Activated CD8-positive, alpha-beta T cell treated with anti-CD3 and anti-CD28 coated beads for 36 hours (primary cell): ENCODE measurements around the gene PIP. TPM values are rescaled to one million over a fixed set of nuclear protein-coding genes. Genes with fewer than 3 reads are reported as not detected.

ENCODE experiments used
- ATAC-seq: fragments of 200-7000 bp; cut with Tn5 transposase; one replicate; pipeline ENCODE4 v1.10.0; 2021; ENCODE audit warnings: mild to moderate bottlenecking, moderate library complexity
- CTCF ChIA-PET: fragments of 350-600 bp; sonication (Branson Sonifier 250); formaldehyde crosslinking; loops from one replicate; lab custom pipeline; 2021; ENCODE audit warnings: antibody characterized with exemption; lab: Charles Lee
- POLR2A ChIA-PET: fragments of 350-600 bp; sonication (Branson Sonifier 250); formaldehyde crosslinking; loops from one replicate; lab custom pipeline; 2021; ENCODE audit warnings: antibody characterized with exemption; lab: Charles Lee
- DNase-seq: peaks from one replicate; pipeline ENCODE4 v3.0.0-alpha.2; 2020
- H3K27ac Mint-ChIP-seq: one replicate; pipeline ENCODE4 v1.8.0; 2021; ENCODE audit warnings: mild to moderate bottlenecking, mixed read lengths
- H3K27me3 Mint-ChIP-seq: one replicate; pipeline ENCODE4 v1.8.0; 2021; ENCODE audit warnings: mixed read lengths
- H3K36me3 Mint-ChIP-seq: one replicate; pipeline ENCODE4 v1.8.0; 2021; ENCODE audit warnings: low read depth, mixed read lengths
- H3K4me1 Mint-ChIP-seq: one replicate; pipeline ENCODE4 v1.8.0; 2021; ENCODE audit warnings: low read depth, mixed read lengths
- H3K4me3 Mint-ChIP-seq: one replicate; pipeline ENCODE4 v1.8.0; 2021; ENCODE audit warnings: mild to moderate bottlenecking, moderate library complexity, mixed read lengths
- H3K9me3 Mint-ChIP-seq: one replicate; pipeline ENCODE4 v1.8.0; 2021; ENCODE audit warnings: mixed read lengths
- intact Hi-C: fragments of 100-400 bp; cut with micrococcal nuclease; formaldehyde crosslinking; loops from one replicate; pipeline ENCODE4 v1.10.0; 2022
- total RNA-seq, 2 experiments: library from RNA; stranded (reverse); gene quantifications; one replicate each; pipeline ENCODE4 v1.2.3, GENCODE V29; 2021
- TF ChIP-seq, protein P1 (sequence below): fragments of 200-600 bp; IDR thresholded peaks from one replicate; pipeline ENCODE4 v1.8.0; 2022; ENCODE audit warnings: antibody characterized with exemption, mild to moderate bottlenecking

The PIP gene
- total RNA-seq, 2 experiments from 2014 or later: not detected

DNA sequence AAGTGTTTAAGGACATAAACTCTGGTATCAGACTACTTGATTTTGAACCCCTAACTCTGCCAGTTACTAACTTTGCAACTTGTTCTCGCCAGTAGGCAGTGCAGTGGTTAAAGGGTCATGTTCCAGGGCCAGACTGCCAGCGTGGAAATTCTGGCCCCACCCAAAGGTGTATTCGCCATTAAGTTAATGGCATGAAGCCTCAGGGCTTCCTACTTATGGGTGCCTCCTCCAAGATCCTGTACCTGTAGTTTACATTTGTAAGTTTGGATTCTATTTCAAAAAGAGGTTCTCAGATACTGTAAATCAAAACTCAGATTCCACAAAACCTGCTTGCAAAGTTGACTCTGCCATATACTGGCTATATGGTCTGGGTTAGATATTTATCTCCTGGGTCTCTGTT lies 2.8 kb upstream of the PIP start:
- H3K4me1 Mint-ChIP-seq: no peaks in the 10 kb centered on the region

DNA sequence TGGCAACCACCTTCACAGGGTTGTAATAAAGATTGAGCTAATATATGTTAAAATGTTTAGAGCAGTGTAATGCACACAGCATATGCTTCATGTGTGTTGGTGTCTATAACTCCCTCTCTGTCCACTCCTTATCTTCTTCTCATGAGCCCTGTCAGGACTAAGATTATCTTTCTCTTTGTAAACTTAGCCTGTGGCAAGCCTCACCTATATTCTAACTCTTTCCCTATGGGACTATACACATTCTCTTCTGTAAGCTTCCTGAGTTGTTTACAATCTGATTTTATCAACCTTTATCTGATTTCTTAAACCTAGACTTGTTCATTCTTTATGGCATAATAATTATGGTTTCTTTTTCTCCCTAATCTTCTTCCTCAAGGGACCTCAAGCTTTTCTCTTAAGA lies 2.4 kb upstream of the PIP start:
- peaks cover 19% of the 10 kb centered on the region for H3K27me3 Mint-ChIP-seq
- H3K36me3 Mint-ChIP-seq: no peaks in the 10 kb centered on the region
- no peak overlapping the region for H3K27ac Mint-ChIP-seq
- H3K4me3 Mint-ChIP-seq: no peak overlapping the region
- ATAC-seq (no peak), DNase-seq (no peak)
- H3K9me3 Mint-ChIP-seq: peaks cover 10% of the 10 kb centered on the region
- ChIA-PET POLR2A (no interaction called here), CTCF (interaction anchor here (0.5 kb wide), 1 partner anchor 680 kb away, joined by 3 read pairs; no protein-coding TSS in a partner anchor)
- H3K4me1 Mint-ChIP-seq: no peaks in the 10 kb centered on the region
- TF ChIP-seq, protein P1, sequence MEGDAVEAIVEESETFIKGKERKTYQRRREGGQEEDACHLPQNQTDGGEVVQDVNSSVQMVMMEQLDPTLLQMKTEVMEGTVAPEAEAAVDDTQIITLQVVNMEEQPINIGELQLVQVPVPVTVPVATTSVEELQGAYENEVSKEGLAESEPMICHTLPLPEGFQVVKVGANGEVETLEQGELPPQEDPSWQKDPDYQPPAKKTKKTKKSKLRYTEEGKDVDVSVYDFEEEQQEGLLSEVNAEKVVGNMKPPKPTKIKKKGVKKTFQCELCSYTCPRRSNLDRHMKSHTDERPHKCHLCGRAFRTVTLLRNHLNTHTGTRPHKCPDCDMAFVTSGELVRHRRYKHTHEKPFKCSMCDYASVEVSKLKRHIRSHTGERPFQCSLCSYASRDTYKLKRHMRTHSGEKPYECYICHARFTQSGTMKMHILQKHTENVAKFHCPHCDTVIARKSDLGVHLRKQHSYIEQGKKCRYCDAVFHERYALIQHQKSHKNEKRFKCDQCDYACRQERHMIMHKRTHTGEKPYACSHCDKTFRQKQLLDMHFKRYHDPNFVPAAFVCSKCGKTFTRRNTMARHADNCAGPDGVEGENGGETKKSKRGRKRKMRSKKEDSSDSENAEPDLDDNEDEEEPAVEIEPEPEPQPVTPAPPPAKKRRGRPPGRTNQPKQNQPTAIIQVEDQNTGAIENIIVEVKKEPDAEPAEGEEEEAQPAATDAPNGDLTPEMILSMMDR: no peak
- intact Hi-C loops: no loop called here

More for the DNA sequence above, 2.8 kb upstream of the PIP start:
- intact Hi-C loops: no loop called here
- no peak overlapping the region for H3K4me3 Mint-ChIP-seq
- no peaks in the 10 kb centered on the region for H3K36me3 Mint-ChIP-seq
- POLR2A ChIA-PET: no interaction called here
- TF ChIP-seq, protein P1: no peak
- CTCF ChIA-PET: interaction anchor here (0.5 kb wide), 1 partner anchor 679 kb away, joined by 3 read pairs; no protein-coding TSS in a partner anchor
- H3K27me3 Mint-ChIP-seq: peaks cover 19% of the 10 kb centered on the region
- peaks cover 11% of the 10 kb centered on the region for H3K9me3 Mint-ChIP-seq
- no peak for DNase-seq
- no peak for ATAC-seq
- no peak overlapping the region for H3K27ac Mint-ChIP-seq

DNA sequence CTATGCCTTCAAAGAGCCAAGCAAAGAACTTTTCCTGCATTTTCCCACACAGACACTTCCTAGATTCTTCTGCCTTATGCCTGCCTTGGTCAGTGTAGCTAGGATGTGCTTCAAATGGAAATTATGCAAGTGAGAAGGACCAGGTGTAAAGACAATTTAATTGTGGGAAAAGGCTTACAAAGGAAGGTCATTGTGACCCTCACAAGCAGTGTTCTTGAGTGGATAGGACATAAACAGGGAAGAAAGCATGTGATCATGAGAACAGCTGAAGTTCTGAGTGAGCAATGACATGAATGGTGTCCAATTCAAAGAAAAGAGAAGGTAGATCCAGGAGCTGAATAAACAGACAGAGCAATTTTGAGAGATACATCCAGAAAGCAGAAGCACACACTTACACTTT lies 1.3 kb upstream of the PIP start:
- no peak for ATAC-seq
- Mint-ChIP-seq H3K4me1 (no peaks in the 10 kb centered on the region), H3K36me3 (no peaks in the 10 kb centered on the region), H3K4me3 (no peak overlapping the region), H3K27ac (no peak overlapping the region), H3K27me3 (peaks cover 20% of the 10 kb centered on the region), H3K9me3 (peaks cover 7% of the 10 kb centered on the region)
- POLR2A ChIA-PET: no interaction called here
- intact Hi-C loops: no loop called here
- CTCF ChIA-PET: interaction anchor here (2.7 kb wide), 1 partner anchor 84 kb away, joined by 9 read pairs; no protein-coding TSS in a partner anchor
- TF ChIP-seq, protein P1: no peak
- DNase-seq: no peak

DNA sequence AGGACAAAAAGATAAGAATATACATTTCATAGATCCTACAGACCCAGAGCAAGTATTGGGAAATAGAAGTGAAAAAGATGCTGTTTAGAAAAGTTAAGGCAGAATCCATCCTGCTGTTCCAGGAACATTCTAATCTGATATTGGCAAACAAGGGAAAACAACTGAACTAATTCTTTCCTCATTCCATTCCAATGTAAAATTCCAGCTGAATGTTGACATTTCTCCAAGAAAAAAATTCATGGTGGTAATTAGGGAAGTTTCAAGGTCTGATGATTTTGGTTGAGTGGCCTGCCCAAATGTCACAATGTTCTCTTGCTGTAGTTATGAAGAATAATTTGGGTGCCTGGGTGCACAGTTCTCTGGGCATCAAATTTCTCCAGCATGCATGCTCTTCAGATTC lies 15.2 kb downstream of the PIP start:
- ATAC-seq (no peak), DNase-seq (no peak)
- H3K4me1 Mint-ChIP-seq: no peaks in the 10 kb centered on the region
- H3K36me3 Mint-ChIP-seq: no peaks in the 10 kb centered on the region
- H3K9me3 Mint-ChIP-seq: peaks cover 9% of the 10 kb centered on the region
- H3K27ac Mint-ChIP-seq: no peak overlapping the region
- no peak overlapping the region for H3K4me3 Mint-ChIP-seq
- peaks cover 5% of the 10 kb centered on the region for H3K27me3 Mint-ChIP-seq
- intact Hi-C loops: no loop called here
- POLR2A ChIA-PET: no interaction called here
- CTCF ChIA-PET: interaction anchor here (1.8 kb wide), 1 partner anchor 68 kb away, joined by 6 read pairs; no protein-coding TSS in a partner anchor
- TF ChIP-seq, protein P1: no peak

DNA sequence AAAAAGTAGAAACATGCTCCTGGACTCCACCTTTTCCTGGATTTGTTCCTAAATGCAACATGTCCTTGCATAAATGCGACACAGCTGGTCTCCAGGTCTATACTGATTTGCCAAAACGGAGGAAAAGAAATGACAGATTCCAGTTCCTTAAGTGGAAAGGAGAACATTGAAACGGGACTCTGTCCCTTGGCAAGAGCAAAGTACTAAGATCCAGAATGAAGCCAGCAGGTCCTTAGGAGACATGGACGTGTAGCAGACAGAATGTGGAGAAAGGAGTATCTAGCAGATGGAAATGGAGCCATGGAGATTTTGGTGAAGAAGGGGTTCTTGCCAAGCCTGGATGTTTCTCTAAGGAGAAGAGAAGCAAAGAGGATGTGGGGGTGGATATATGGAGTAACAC lies 16.2 kb downstream of the PIP start:
- DNase-seq (no peak), ATAC-seq (no peak)
- no peak overlapping the region for H3K4me3 Mint-ChIP-seq
- no peak overlapping the region for H3K27ac Mint-ChIP-seq
- H3K4me1 Mint-ChIP-seq: no peaks in the 10 kb centered on the region
- TF ChIP-seq, protein P1: no peak
- POLR2A ChIA-PET: no interaction called here
- intact Hi-C loops: no loop called here
- CTCF ChIA-PET: interaction anchor here (1.8 kb wide), 1 partner anchor 67 kb away, joined by 6 read pairs; no protein-coding TSS in a partner anchor
- peaks cover 5% of the 10 kb centered on the region for H3K27me3 Mint-ChIP-seq
- peaks cover 9% of the 10 kb centered on the region for H3K9me3 Mint-ChIP-seq
- H3K36me3 Mint-ChIP-seq: no peaks in the 10 kb centered on the region
